Neutrophil (primary cell): ENCODE data around the gene RAPGEF1.
"Not testable (repeated sequence)": the region's sequence is repeated elsewhere in the genome, so short reads cannot be mapped to it uniquely, and the experiment has no call there.

Experiments
- H3K27ac ChIP-seq: fragments of 200-600 bp; sonication (generic); 2 replicates; pipeline ENCODE4 v1.5.1; 2016; ENCODE audit warnings: mild to moderate bottlenecking, moderate library complexity
- H3K27me3 ChIP-seq: fragments of 200-600 bp; sonication (generic); 2 replicates; pipeline ENCODE4 v1.6.0; 2016; ENCODE audit warnings: mild to moderate bottlenecking
- H3K36me3 ChIP-seq: fragments of 200-600 bp; sonication (generic); 2 replicates; pipeline ENCODE4 v1.5.1; 2017
- H3K4me1 ChIP-seq, 2 experiments: fragments of 200-600 bp in 1 of 2; sonication (generic) in 1 of 2; 1 replicate in 1 of 2; 2 replicates in 1 of 2; pipeline versions ENCODE4 v1.5.1 to v1.6.1; 2013 to 2016; ENCODE audit warnings: low read depth in 1 of 2, low read length in 1 of 2, mild to moderate bottlenecking in 1 of 2, moderate library complexity in 1 of 2; ENCODE audit not compliant: control insufficient read depth in 1 of 2, insufficient read depth in 1 of 2
- H3K4me3 ChIP-seq, 2 experiments: fragments of 200-600 bp in 1 of 2; sonication (generic) in 1 of 2; 1 replicate in 1 of 2; 2 replicates in 1 of 2; pipeline ENCODE4 v1.5.1; 2013 to 2016; ENCODE audit warnings: low read depth in 1 of 2, low read length in 1 of 2, mild to moderate bottlenecking in 1 of 2, moderate library complexity in 1 of 2
- H3K9me3 ChIP-seq: fragments of 200-600 bp; sonication (generic); 2 replicates; pipeline ENCODE4 v1.5.1; 2016
- TF ChIP-seq, protein P1 (sequence below): fragments of 200-600 bp; sonication (generic); IDR thresholded peaks from 2 replicates; pipeline ENCODE4 v1.5.1; 2016; ENCODE audit warnings: antibody characterized with exemption

Gene RAPGEF1

DNA sequence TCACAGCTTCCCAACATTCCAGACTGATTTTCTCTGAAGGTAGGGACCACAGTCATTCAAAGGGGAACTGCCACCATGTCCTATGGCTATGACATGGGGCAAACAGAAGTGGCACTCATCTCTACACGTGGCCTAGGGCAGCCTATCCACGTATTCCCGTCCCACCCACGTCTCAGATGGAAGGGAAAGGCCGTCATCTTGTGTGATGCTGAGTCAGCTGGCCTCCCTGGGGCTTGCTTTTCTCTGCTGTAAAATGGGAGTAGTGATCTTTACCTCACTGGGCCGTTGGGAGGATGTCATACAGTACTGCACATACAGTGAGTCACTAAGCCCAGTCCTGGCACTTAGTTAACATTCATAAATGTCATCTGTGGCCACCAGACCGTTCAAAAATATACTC lies 72.3 kb downstream of the RAPGEF1 start:
- Histone ChIP-seq H3K4me3 (no peak overlapping the region), H3K27me3 (no peaks in the 10 kb centered on the region), H3K9me3 (no peaks in the 10 kb centered on the region), H3K4me1 (no peaks in the 10 kb centered on the region), H3K36me3 (no peaks in the 10 kb centered on the region), H3K27ac (no peak overlapping the region)
- TF ChIP-seq, protein P1, sequence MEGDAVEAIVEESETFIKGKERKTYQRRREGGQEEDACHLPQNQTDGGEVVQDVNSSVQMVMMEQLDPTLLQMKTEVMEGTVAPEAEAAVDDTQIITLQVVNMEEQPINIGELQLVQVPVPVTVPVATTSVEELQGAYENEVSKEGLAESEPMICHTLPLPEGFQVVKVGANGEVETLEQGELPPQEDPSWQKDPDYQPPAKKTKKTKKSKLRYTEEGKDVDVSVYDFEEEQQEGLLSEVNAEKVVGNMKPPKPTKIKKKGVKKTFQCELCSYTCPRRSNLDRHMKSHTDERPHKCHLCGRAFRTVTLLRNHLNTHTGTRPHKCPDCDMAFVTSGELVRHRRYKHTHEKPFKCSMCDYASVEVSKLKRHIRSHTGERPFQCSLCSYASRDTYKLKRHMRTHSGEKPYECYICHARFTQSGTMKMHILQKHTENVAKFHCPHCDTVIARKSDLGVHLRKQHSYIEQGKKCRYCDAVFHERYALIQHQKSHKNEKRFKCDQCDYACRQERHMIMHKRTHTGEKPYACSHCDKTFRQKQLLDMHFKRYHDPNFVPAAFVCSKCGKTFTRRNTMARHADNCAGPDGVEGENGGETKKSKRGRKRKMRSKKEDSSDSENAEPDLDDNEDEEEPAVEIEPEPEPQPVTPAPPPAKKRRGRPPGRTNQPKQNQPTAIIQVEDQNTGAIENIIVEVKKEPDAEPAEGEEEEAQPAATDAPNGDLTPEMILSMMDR, result no peak

DNA sequence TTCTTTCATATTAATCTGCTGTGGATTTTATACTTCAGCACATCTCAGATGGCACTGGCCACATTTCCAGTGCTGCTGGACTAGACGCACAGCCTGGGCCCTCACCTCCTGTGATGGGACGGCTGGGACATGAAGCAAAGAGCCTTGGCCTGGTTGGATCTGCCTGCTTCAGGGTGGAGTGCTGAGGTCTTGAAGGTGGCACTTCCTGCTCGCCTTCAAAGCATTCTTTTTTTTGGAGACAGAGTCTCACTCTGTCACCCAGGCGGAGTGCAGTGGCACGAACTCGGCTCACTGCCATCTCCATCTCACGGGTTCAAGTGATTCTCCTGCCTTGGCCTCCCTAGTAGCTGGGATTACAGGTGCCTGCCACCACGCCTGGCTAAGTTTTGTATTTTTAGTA lies 73.1 kb downstream of the RAPGEF1 start:
- H3K9me3 ChIP-seq, result no peaks in the 10 kb centered on the region
- H3K27ac ChIP-seq, result no peak overlapping the region
- H3K27me3 ChIP-seq, result no peaks in the 10 kb centered on the region
- TF ChIP-seq, protein P1, result no peak
- H3K36me3 ChIP-seq, result no peaks in the 10 kb centered on the region
- H3K4me1 ChIP-seq, result no peaks in the 10 kb centered on the region
- H3K4me3 ChIP-seq, result no peak overlapping the region

DNA sequence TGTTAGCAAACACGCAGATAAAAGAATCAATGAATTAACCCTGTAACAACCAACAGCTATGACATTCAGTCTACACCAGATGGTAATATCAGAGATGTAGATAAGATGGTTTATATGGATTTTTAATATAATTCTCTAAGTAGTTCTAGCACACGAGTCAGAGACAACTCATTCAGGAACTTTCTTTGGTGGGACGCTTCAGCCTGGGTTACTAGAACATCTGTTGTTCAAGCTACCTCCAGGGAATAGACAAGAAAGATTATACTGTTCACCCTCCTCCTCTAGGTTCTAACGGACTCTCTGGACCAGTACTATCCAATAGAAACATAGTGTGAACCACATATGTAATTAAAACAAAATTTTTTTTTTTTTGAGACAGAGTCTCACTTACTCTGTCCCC lies 73.8 kb downstream of the RAPGEF1 start:
- Histone ChIP-seq H3K4me3 (no peak overlapping the region), H3K4me1 (no peaks in the 10 kb centered on the region), H3K27me3 (no peaks in the 10 kb centered on the region), H3K27ac (no peak overlapping the region), H3K36me3 (no peaks in the 10 kb centered on the region), H3K9me3 (no peaks in the 10 kb centered on the region)
- TF ChIP-seq, protein P1, result no peak

DNA sequence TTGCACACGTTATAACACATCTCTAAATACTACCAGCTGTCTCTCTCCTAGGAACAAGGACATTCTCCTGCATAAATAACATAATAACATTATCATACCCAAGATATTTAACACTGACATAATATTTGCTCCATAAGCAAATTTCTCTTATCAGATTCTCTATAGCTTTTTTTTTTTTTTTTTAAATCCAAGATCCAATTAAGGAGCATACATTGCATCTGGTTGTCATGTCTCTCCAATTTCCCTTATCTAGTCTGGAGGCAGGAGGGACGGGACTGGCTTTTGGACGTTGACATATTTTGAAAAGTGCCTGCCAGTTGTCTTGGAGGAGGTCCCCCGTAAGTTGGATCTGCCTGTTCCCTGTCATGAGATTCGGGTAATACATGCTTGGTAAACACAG lies 76.6 kb downstream of the RAPGEF1 start:
- Histone ChIP-seq H3K4me1 (peaks cover 0 to 8% of the 10 kb centered on the region in 2 experiments), H3K27me3 (no peaks in the 10 kb centered on the region), H3K9me3 (no peaks in the 10 kb centered on the region), H3K4me3 (no peak overlapping the region), H3K36me3 (no peaks in the 10 kb centered on the region), H3K27ac (no peak overlapping the region)
- TF ChIP-seq, protein P1, result no peak

DNA sequence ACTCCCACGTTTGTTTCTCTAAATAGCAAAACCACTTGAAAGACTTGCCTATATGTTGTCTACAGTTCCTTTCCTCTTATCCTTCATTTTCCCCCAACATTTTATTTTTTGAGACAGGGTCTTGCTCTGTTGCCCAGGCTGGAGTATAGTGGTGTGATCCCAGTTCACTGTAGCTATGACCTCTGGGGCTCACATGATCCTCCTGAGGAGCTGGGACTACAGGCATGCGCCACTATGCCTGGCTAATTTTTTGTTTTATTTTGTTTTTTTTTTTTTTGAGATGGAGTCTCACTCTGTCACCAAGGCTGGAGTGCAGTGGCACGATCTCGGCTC lies 77.6 kb downstream of the RAPGEF1 start:
- H3K36me3 ChIP-seq, H3K9me3 ChIP-seq, H3K27ac ChIP-seq, H3K27me3 ChIP-seq, H3K4me3 ChIP-seq: not testable (repeated sequence)
- H3K4me1 ChIP-seq, result peaks cover 9 to 18% of the 10 kb centered on the region in 2 experiments

DNA sequence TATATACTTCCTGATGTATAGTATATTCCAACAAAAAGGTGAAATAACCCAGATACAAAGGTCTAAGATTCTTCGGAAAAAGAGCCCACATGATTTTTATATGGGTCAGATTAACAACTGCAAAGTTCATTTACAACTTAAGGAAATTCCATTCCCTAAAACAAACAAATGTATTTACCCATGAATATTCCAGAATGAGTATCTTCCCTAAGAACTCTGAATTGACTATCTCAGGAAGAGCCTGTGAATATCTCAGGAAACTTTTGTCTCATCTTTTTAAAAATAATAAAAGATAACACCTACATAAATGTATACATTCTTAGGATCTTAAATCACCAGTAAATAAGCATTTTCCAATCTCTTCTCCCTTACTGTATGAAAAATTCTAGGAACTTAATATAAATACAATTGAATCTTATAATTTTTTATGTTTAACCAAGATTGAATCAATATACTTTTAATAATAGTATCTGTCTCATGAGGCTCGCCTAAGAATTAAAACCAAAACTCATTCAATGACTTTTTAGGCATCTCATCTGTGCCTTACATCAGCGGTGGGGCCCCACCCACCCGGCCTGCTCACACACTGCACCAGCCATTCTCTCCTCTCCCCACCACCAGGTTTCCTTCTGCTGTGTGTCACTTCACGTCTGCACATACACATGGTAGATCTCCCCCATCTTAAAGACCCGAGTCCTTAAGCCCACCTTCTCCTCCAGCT lies 78.1 kb downstream of the RAPGEF1 start:
- H3K36me3 ChIP-seq, result no peaks in the 10 kb centered on the region
- H3K27ac ChIP-seq, result no peak overlapping the region
- H3K4me3 ChIP-seq, result no peak overlapping the region
- H3K27me3 ChIP-seq, result no peaks in the 10 kb centered on the region
- TF ChIP-seq, protein P1, result no peak
- peaks cover 14 to 23% of the 10 kb centered on the region in 2 experiments for H3K4me1 ChIP-seq
- H3K9me3 ChIP-seq, result no peaks in the 10 kb centered on the region
